Astrocyte (in vitro differentiated cells and primary cell): Measurements from ENCODE around the gene ANGPTL8. TPM values are rescaled to one million over a fixed set of nuclear protein-coding genes. Genes with fewer than 3 reads are reported as not detected.

ENCODE experiments used
- DNase-seq: peaks from one replicate; pipeline ENCODE4 v3.0.0-alpha.2; 2010; ENCODE audit warnings: low read depth
- FAIRE-seq: peaks from 2 replicates; lab custom pipeline; 2011; peaks lifted over from hg19 to GRCh38; lab: Jason Lieb, UNC
- H2AFZ ChIP-seq: 2 replicates; pipeline ENCODE4 v1.6.0; 2012; ENCODE audit warnings: low read depth, low read length, inconsistent platforms
- H3K27ac ChIP-seq: 2 replicates; pipeline ENCODE4 v1.5.1; 2011; ENCODE audit warnings: low read depth, low read length, inconsistent platforms
- H3K27me3 ChIP-seq: 2 replicates; pipeline ENCODE4 v1.6.0; 2011; ENCODE audit warnings: low read length, inconsistent platforms; ENCODE audit not compliant: insufficient read depth
- H3K36me3 ChIP-seq: 2 replicates; pipeline ENCODE4 v1.5.1; 2011; ENCODE audit warnings: low read length, inconsistent platforms; ENCODE audit not compliant: insufficient read depth
- H3K4me1 ChIP-seq: 2 replicates; pipeline ENCODE4 v1.5.1; 2011; ENCODE audit warnings: low read length, inconsistent platforms; ENCODE audit not compliant: insufficient read depth
- H3K4me2 ChIP-seq: 2 replicates; pipeline ENCODE4 v1.6.0; 2012; ENCODE audit warnings: low read length, inconsistent platforms
- H3K4me3 ChIP-seq: 2 replicates; pipeline ENCODE4 v1.5.1; 2011; ENCODE audit warnings: low read depth, mild to moderate bottlenecking, low read length, inconsistent platforms; ENCODE audit not compliant: insufficient read depth
- H3K79me2 ChIP-seq: 2 replicates; pipeline ENCODE4 v1.6.0; 2012; ENCODE audit warnings: mild to moderate bottlenecking, low read length, inconsistent platforms; ENCODE audit not compliant: insufficient read depth
- H3K9ac ChIP-seq: 2 replicates; pipeline ENCODE4 v1.6.0; 2012; ENCODE audit warnings: mild to moderate bottlenecking, low read length, inconsistent platforms
- H3K9me3 ChIP-seq: 2 replicates; pipeline ENCODE4 v1.5.1; 2012; ENCODE audit warnings: low read depth, mild to moderate bottlenecking, low read length, inconsistent platforms; ENCODE audit not compliant: insufficient read depth
- H4K20me1 ChIP-seq: 2 replicates; pipeline ENCODE4 v1.6.0; 2012; ENCODE audit warnings: low read length, inconsistent platforms; ENCODE audit not compliant: insufficient read depth
- H3K27ac Mint-ChIP-seq: one replicate; pipeline ENCODE4 v1.8.0; 2021; ENCODE audit warnings: mild to moderate bottlenecking, mixed read lengths; ENCODE audit not compliant: unreplicated experiment
- H3K27me3 Mint-ChIP-seq: one replicate; pipeline ENCODE4 v1.8.0; 2021; ENCODE audit warnings: low read depth, mixed read lengths; ENCODE audit not compliant: unreplicated experiment
- H3K36me3 Mint-ChIP-seq: one replicate; pipeline ENCODE4 v1.8.0; 2021; ENCODE audit warnings: low read depth, mixed read lengths; ENCODE audit not compliant: unreplicated experiment
- H3K4me1 Mint-ChIP-seq: one replicate; pipeline ENCODE4 v1.8.0; 2021; ENCODE audit warnings: low read depth, mixed read lengths; ENCODE audit not compliant: unreplicated experiment
- H3K4me3 Mint-ChIP-seq: one replicate; pipeline ENCODE4 v1.8.0; 2021; ENCODE audit warnings: mild to moderate bottlenecking, moderate library complexity, mixed read lengths; ENCODE audit not compliant: unreplicated experiment
- H3K9me3 Mint-ChIP-seq: one replicate; pipeline ENCODE4 v1.8.0; 2021; ENCODE audit warnings: mild to moderate bottlenecking, mixed read lengths; ENCODE audit not compliant: unreplicated experiment
- CTCF ChIP-seq: IDR thresholded peaks from 2 replicates; pipeline ENCODE4 v1.5.1; 2011; ENCODE audit warnings: low read depth, mild to moderate bottlenecking, inconsistent platforms, low read length, moderate library complexity; ENCODE audit not compliant: insufficient read depth
- EZH2 ChIP-seq: IDR thresholded peaks from 2 replicates; pipeline ENCODE4 v1.6.1; 2012; ENCODE audit warnings: mild to moderate bottlenecking, low read length, inconsistent platforms; ENCODE audit not compliant: insufficient read depth
- total RNA-seq: library from RNA; stranded (reverse); gene quantifications from 2 replicates; pipeline ENCODE4 v1.2.1, GENCODE V29; 2021

Gene ANGPTL8
- total RNA-seq, 1 donor from 2014 or later = not detected

- TF ChIP-seq EZH2 = no peak
- TF ChIP-seq CTCF = peak; percentile 46
- H3K4me1 Mint-ChIP-seq = no peaks in the 10 kb centered on the region
- Histone ChIP-seq H3K9ac (no peak overlapping the region), H3K27ac (no peak overlapping the region), H3K27me3 (no peaks in the 10 kb centered on the region), H3K4me1 (peaks cover 5% of the 10 kb centered on the region), H3K4me2 (no peak overlapping the region), H3K79me2 (no peaks in the 10 kb centered on the region), H3K4me3 (no peak overlapping the region), H3K36me3 (no peaks in the 10 kb centered on the region), H2AFZ (no peak overlapping the region), H3K9me3 (no peaks in the 10 kb centered on the region), H4K20me1 (no peaks in the 10 kb centered on the region)
- no peaks in the 10 kb centered on the region for H3K36me3 Mint-ChIP-seq
- no peak for FAIRE-seq
- H3K9me3 Mint-ChIP-seq = no peaks in the 10 kb centered on the region
- no peak overlapping the region for H3K27ac Mint-ChIP-seq
- DNase-seq = no peak
- H3K4me3 Mint-ChIP-seq = no peak overlapping the region
- H3K27me3 Mint-ChIP-seq = peaks cover 2% of the 10 kb centered on the region
Observed at GRCh38 chr19:11288349-11288748, 48.9 kb downstream of the ANGPTL8 start.

- no peak for DNase-seq
- Histone ChIP-seq H2AFZ (no peak overlapping the region), H3K36me3 (no peaks in the 10 kb centered on the region), H3K4me1 (peaks cover 7% of the 10 kb centered on the region), H3K27ac (no peak overlapping the region), H3K79me2 (no peaks in the 10 kb centered on the region), H3K9me3 (no peaks in the 10 kb centered on the region), H3K27me3 (no peaks in the 10 kb centered on the region), H4K20me1 (no peaks in the 10 kb centered on the region), H3K9ac (no peak overlapping the region), H3K4me2 (no peak overlapping the region), H3K4me3 (no peak overlapping the region)
- peaks cover 2% of the 10 kb centered on the region for H3K27me3 Mint-ChIP-seq
- H3K4me3 Mint-ChIP-seq = no peak overlapping the region
- FAIRE-seq = no peak
- H3K36me3 Mint-ChIP-seq = no peaks in the 10 kb centered on the region
- no peak overlapping the region for H3K27ac Mint-ChIP-seq
- no peaks in the 10 kb centered on the region for H3K9me3 Mint-ChIP-seq
- H3K4me1 Mint-ChIP-seq = no peaks in the 10 kb centered on the region
- TF ChIP-seq CTCF (no peak), EZH2 (no peak)
Observed at GRCh38 chr19:11290256-11290655, 50.8 kb downstream of the ANGPTL8 start.

GRCh38 chr19:11291415-11291814 lies 52.0 kb downstream of the ANGPTL8 start:
- Histone ChIP-seq H3K9me3 (no peaks in the 10 kb centered on the region), H3K4me1 (peaks cover 7% of the 10 kb centered on the region), H4K20me1 (no peaks in the 10 kb centered on the region), H3K27me3 (no peaks in the 10 kb centered on the region), H3K27ac (no peak overlapping the region), H3K36me3 (no peaks in the 10 kb centered on the region), H3K4me2 (no peak overlapping the region), H2AFZ (no peak overlapping the region), H3K9ac (no peak overlapping the region), H3K79me2 (no peaks in the 10 kb centered on the region), H3K4me3 (no peak overlapping the region)
- Mint-ChIP-seq H3K36me3 (no peaks in the 10 kb centered on the region), H3K4me3 (no peak overlapping the region), H3K4me1 (no peaks in the 10 kb centered on the region), H3K27me3 (peaks cover 2% of the 10 kb centered on the region), H3K9me3 (no peaks in the 10 kb centered on the region), H3K27ac (no peak overlapping the region)
- FAIRE-seq (no peak), DNase-seq (no peak)
- TF ChIP-seq CTCF (no peak), EZH2 (no peak)

Other genes with a start within 250 kb of the ANGPTL8 start
- gene LDLR, start 150.2 kb upstream of the ANGPTL8 start, total RNA-seq = 120 and 153 TPM in 2 replicates
- 2.0 and 3.2 TPM in 2 replicates for gene SPC24, start 83.8 kb upstream of the ANGPTL8 start, total RNA-seq
- gene KANK2, start 42.1 kb upstream of the ANGPTL8 start, total RNA-seq = 50.3 and 55.2 TPM in 2 replicates
- 38.3 and 48.2 TPM in 2 replicates for gene DOCK6, start 22.9 kb downstream of the ANGPTL8 start, total RNA-seq
- gene TSPAN16, start 56.5 kb downstream of the ANGPTL8 start, total RNA-seq = not detected in 2 replicates
- 8.0 and 14.4 TPM in 2 replicates for gene RAB3D, start 100.0 kb downstream of the ANGPTL8 start, total RNA-seq
- gene TMEM205, start 106.6 kb downstream of the ANGPTL8 start, total RNA-seq = 45.0 and 46.0 TPM in 2 replicates
- gene CCDC159, start 106.9 kb downstream of the ANGPTL8 start, total RNA-seq = 11.8 and 14.8 TPM in 2 replicates
- 37.8 and 46.6 TPM in 2 replicates for gene PLPPR2, start 115.8 kb downstream of the ANGPTL8 start, total RNA-seq
- gene SWSAP1, start 135.0 kb downstream of the ANGPTL8 start, total RNA-seq = 1.7 and 1.8 TPM in 2 replicates
- gene EPOR, start 144.7 kb downstream of the ANGPTL8 start, total RNA-seq = 4.4 and 4.7 TPM in 2 replicates
- 1.3 and 3.6 TPM in 2 replicates for gene RGL3, start 179.7 kb downstream of the ANGPTL8 start, total RNA-seq
- 0.62 and 0.66 TPM in 2 replicates for gene ODAD3, start 195.5 kb downstream of the ANGPTL8 start, total RNA-seq
- 405 and 431 TPM in 2 replicates for gene PRKCSH, start 196.0 kb downstream of the ANGPTL8 start, total RNA-seq
- not detected in 2 replicates for gene ELAVL3, start 241.4 kb downstream of the ANGPTL8 start, total RNA-seq